GM12872 (cell line): ENCODE measurements around the gene AUP1.

Experiments
- TF ChIP-seq, protein P1 (sequence below): IDR thresholded peaks from 3 replicates; pipeline ENCODE4 v1.5.1; 2011; ENCODE audit warnings: low read depth, mild to moderate bottlenecking, low read length, moderate library complexity; ENCODE audit not compliant: insufficient read depth

AUP1 gene

DNA sequence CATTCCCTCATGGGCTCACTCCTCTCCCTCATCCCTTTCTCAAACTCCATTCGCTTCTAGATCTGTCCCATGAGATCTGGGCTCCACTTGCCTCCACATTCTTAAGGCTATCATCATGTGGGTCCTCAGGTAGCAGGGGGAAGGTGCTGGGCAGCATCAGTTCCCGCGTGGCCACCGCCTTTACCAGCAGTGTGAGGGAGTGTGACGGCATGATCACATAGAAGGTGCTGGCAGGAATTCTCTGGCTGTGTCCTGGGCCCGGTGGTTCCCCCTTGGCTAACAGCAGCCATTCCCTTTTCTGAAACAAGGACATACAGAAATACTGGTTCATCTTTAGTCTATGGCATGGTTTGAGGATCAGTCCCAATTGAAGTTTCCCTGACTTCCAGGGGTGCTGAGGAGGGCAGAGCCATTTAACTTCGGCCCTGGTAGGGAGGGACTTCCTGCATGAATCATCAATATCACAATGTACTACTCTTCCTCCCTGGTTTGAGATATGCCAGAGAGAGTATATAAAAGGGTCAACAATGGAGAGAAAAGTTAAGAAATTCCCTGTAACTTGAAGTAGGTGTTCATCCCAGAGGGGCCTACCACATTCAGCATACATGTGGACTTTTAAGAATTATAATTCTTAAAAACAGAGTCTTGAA lies 32.7 kb upstream of the AUP1 start:
- TF ChIP-seq, protein P1, sequence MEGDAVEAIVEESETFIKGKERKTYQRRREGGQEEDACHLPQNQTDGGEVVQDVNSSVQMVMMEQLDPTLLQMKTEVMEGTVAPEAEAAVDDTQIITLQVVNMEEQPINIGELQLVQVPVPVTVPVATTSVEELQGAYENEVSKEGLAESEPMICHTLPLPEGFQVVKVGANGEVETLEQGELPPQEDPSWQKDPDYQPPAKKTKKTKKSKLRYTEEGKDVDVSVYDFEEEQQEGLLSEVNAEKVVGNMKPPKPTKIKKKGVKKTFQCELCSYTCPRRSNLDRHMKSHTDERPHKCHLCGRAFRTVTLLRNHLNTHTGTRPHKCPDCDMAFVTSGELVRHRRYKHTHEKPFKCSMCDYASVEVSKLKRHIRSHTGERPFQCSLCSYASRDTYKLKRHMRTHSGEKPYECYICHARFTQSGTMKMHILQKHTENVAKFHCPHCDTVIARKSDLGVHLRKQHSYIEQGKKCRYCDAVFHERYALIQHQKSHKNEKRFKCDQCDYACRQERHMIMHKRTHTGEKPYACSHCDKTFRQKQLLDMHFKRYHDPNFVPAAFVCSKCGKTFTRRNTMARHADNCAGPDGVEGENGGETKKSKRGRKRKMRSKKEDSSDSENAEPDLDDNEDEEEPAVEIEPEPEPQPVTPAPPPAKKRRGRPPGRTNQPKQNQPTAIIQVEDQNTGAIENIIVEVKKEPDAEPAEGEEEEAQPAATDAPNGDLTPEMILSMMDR, result no peak

DNA sequence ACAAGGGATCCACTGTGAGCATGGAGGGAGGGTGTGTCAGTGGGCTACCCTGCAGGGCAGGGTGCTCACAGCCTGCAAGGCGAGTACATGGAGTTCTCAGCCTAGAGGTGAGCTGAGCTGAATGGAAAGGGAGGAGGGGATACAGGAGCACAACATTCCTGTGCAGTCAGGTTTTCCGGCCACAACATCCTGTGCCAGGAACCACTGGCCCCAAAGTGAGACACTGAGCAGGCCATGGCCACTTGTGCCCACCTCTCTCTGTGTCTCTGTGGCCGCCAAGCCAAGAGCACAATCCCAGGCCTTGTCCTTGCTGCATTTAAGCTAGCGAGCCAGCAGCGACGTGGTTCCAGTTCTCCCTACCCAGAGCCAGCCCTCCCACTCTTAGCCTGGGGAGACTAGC lies 31.1 kb upstream of the AUP1 start:
- TF ChIP-seq, protein P1, result no peak

DNA sequence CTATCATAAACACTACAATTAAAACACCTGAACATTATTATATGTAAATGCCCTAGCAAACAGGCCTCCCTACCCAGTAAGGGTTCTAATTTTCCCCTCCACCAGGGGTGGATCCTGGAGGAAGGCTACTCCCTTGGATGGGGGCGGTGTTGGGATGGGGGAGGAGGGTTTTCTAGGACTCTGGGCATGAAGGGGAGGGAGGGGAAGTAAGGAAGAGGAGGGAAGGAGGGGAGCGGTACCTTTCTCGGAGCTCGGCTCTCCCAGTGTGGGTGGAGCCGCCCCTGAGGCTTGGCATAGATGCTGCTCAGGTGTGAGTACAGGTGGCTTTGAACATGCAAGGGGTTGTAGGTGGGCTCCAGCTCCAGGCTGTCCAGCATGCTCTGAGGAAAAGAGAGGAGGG lies 30.4 kb upstream of the AUP1 start:
- TF ChIP-seq, protein P1, result no peak

DNA sequence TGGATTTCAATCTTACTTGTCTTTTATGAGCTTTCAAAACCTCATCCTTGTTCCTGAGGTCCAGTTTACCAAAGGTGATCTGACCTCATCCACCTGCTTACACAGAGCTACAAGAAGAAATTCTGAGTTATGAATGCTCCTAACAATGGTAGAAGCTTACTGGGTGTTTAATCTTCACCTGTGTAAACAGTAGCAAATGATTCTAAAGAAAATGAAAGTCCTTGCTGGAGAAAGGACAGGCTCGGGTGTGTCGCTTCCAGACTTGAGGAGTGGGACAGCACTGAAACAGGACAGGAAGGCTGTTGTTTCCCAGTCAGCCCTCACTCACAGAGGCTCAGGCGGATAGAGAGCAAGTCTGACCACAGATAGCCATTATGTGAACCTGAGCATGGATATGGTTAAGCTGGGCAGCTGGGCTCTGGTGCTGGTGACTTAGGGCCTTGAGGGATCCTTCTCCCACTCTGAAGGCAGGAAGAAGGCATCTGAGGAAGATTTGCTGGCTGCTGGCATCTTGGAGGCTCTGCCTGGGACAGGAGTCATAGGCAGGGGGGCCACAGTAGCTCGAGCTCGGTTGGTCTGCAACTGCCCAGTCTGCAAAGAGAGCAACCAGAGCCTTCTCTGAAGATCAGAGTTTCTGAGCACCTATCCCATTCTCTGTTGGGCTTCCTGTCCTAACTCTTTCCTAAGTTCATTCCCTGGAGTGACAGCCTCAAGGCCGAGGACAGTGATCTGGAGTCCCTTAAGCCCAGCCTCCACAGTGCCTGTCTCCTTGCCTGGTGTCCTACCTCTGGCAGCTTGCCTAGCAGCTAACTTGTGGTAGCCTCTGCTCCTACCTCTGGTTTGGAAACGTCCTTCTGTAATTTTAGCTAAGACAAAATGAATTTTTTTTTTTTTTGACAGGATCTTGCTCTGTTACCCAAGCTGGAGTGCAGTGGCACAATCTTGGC lies 29.1 kb upstream of the AUP1 start:
- TF ChIP-seq, protein P1, result no peak

DNA sequence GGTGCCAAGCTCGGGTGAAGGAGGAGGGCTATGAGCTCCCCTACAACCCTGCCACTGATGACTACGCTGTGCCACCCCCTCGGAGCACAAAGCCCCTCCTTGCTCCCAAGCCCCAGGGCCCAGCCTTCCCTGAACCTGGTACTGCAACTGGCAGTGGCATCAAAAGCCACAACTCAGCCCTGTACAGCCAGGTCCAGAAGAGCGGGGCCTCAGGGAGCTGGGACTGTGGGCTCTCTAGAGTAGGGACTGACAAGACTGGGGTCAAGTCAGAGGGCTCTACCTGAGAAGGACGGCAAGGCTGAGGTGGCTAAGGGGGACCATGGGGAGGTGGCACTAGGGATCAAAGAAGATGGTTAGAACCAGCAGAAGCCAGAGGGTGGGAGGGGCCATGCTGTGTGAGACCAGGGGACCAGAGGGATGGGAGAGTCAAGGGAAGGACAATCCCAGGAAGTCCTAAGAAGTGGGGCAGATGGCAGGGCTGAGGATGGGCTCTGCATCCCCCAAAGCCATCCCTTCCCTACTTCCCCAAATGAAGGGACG lies 27.4 kb upstream of the AUP1 start:
- TF ChIP-seq, protein P1, result no peak

DNA sequence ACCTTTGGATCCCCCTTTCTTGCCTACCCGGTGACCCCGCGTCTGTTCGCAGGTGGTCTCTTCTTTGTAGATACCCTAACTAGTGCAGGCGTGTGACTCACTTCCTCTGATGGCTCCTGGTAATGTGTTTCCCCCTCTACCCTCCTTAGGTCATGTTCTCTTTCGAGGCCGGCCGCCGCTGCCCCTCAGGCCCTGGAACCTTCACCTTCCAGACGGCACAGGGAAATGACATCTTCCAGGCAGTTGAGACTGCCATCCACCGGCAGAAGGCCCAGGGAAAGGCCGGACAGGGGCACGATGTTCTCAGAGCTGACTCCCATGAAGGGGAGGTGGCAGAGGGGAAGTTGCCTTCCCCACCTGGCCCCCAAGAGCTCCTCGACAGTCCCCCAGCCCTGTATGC lies 26.7 kb upstream of the AUP1 start:
- TF ChIP-seq, protein P1, result no peak

DNA sequence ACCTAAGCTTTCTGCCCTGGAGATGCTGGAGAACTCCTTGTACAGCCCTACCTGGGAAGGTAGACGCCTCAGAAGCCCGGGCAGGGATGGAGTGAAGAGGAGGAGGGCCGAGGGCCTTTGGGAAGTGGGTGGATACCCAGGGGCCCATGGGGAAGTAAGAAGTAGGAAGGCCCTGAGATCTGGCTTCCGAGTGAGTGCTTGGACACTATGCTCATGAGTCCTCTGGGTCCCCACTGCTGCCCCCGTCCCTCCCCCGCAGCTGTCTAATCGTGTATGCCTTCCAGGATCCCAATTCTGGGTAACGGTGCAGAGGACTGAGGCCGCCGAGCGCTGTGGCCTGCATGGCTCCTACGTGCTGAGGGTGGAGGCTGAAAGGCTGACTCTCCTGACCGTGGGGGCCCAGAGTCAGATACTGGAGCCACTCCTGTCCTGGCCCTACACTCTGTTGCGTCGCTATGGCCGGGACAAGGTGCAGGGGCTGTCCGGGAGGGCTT lies 26.2 kb upstream of the AUP1 start:
- TF ChIP-seq, protein P1, result no peak
